HG03342 (cell line): ENCODE data around the gene LONP2.
"Not testable (repeated sequence)": the region's sequence is repeated elsewhere in the genome, so short reads cannot be mapped to it uniquely, and the experiment has no call there.

Experiments
- ATAC-seq: cut with Tn5 transposase; IDR thresholded peaks from one replicate; pipeline ENCODE4 v1.9.1; 2021; ENCODE audit warnings: mild to moderate bottlenecking, moderate library complexity; ENCODE audit not compliant: unreplicated experiment

LONP2 gene

GRCh38 chr16:48235556-48236136 lies 8.5 kb upstream of the LONP2 start:
- ATAC-seq = no peak

- no peak for ATAC-seq
Measured at GRCh38 chr16:48236286-48236685, 7.8 kb upstream of the LONP2 start.

- ATAC-seq = not testable (repeated sequence)
Measured at GRCh38 chr16:48240147-48240546, 4.0 kb upstream of the LONP2 start.

- ATAC-seq = no peak
Measured at GRCh38 chr16:48244863-48245195, 729 bp downstream of the LONP2 start.

- no peak for ATAC-seq
Measured at GRCh38 chr16:48246066-48246465, 2.0 kb downstream of the LONP2 start.

GRCh38 chr16:48247311-48247710 lies 3.2 kb downstream of the LONP2 start, which contains the start of gene ABCC11:
ABCC11 (minus strand) TSS chr16:48247539; CDS start chr16:48231921, 15,618 bp downstream.
- ATAC-seq = no peak

GRCh38 chr16:48250520-48251278 lies 6.6 kb downstream of the LONP2 start:
- ATAC-seq = no peak

- no peak for ATAC-seq
Measured at GRCh38 chr16:48252013-48252412, 7.9 kb downstream of the LONP2 start.

- no peak for ATAC-seq
Measured at GRCh38 chr16:48256579-48257177, 12.6 kb downstream of the LONP2 start.

- ATAC-seq = no peak
Measured at GRCh38 chr16:48261569-48261968, 17.5 kb downstream of the LONP2 start.

GRCh38 chr16:48262631-48263030 lies 18.5 kb downstream of the LONP2 start:
- no peak for ATAC-seq

- ATAC-seq = no peak
Measured at GRCh38 chr16:48269011-48269410, 24.9 kb downstream of the LONP2 start.

GRCh38 chr16:48271728-48272127 lies 27.6 kb downstream of the LONP2 start:
- no peak for ATAC-seq

GRCh38 chr16:48272837-48273421 lies 28.8 kb downstream of the LONP2 start:
- no peak for ATAC-seq

- ATAC-seq = no peak
Measured at GRCh38 chr16:48274476-48274875, 30.4 kb downstream of the LONP2 start.

- ATAC-seq = no peak
Measured at GRCh38 chr16:48276102-48276501, 32.0 kb downstream of the LONP2 start.

GRCh38 chr16:48277158-48277557 lies 33.1 kb downstream of the LONP2 start:
- no peak for ATAC-seq

GRCh38 chr16:48279199-48279598 lies 35.1 kb downstream of the LONP2 start:
- no peak for ATAC-seq

GRCh38 chr16:48280546-48280945 lies 36.4 kb downstream of the LONP2 start:
- ATAC-seq = no peak

GRCh38 chr16:48282636-48283263 lies 38.6 kb downstream of the LONP2 start:
- no peak for ATAC-seq

- ATAC-seq = no peak
Measured at GRCh38 chr16:48284772-48285409, 40.8 kb downstream of the LONP2 start.
